Measurements from ENCODE around the gene PMVK.

DNA sequence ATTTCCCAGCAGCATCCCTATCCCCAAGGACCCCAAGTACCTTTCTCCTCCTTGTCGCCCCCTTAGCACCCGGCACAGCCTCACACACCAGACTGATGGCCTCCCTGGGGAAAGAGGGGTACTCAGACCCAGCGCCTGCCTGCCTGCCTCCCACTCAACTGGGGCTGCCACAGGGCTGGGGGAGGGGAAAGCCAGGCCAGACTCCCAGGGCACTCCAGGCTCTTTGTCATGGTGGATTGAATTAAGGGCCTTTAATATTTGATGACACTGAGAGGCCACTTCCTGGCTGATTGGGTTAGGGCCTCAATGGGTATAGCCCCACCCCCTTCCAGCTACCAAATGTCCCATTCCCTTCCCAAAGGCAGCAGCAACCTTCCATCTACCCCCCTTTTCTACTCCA lies 32.2 kb upstream of the PMVK start:
- TF ChIP-seq CBX3 (IDR thresholded peaks at IDR 0.05; ENCODE audit: borderline replicate concordance, low read depth) (no peak), POLR2A (IDR thresholded peaks at IDR 0.05; ENCODE audit: low read depth, low read length) (no peak), BRCA1 (IDR thresholded peaks at IDR 0.05; ENCODE audit: low read depth, low read length) (no peak)
- TF ChIP-seq, protein P1, sequence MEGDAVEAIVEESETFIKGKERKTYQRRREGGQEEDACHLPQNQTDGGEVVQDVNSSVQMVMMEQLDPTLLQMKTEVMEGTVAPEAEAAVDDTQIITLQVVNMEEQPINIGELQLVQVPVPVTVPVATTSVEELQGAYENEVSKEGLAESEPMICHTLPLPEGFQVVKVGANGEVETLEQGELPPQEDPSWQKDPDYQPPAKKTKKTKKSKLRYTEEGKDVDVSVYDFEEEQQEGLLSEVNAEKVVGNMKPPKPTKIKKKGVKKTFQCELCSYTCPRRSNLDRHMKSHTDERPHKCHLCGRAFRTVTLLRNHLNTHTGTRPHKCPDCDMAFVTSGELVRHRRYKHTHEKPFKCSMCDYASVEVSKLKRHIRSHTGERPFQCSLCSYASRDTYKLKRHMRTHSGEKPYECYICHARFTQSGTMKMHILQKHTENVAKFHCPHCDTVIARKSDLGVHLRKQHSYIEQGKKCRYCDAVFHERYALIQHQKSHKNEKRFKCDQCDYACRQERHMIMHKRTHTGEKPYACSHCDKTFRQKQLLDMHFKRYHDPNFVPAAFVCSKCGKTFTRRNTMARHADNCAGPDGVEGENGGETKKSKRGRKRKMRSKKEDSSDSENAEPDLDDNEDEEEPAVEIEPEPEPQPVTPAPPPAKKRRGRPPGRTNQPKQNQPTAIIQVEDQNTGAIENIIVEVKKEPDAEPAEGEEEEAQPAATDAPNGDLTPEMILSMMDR (IDR thresholded peaks at IDR 0.05 in 2 of 3, conservative IDR thresholded peaks at IDR 0.05 in 1 of 3; ENCODE audit: control insufficient read depth in 2 of 3, extremely low read depth in 1 of 3, insufficient read depth in 1 of 3, low read depth in 3 of 3, low read length in 3 of 3) = no peak
